SU-DHL-6 (cell line): Measurements from ENCODE around the gene RPLP1.

ENCODE experiments used
- H2AFZ ChIP-seq: fragments of 200-600 bp; sonication (generic); 2 replicates; pipeline ENCODE4 v1.6.1; 2014; ENCODE audit warnings: low read depth, mild to moderate bottlenecking, moderate library complexity, mixed read lengths, antibody characterized with exemption, low read length; ENCODE audit not compliant: severe bottlenecking
- H3F3A ChIP-seq: fragments of 200-600 bp; shearing (Covaris generic); 2 replicates; pipeline ENCODE4 v1.6.0; 2016; ENCODE audit warnings: antibody characterized with exemption, mild to moderate bottlenecking; ENCODE audit not compliant: insufficient read depth
- H3K27ac ChIP-seq: fragments of 200-600 bp; sonication (generic); 2 replicates; pipeline ENCODE4 v1.5.1; 2016; ENCODE audit warnings: low read depth, mild to moderate bottlenecking, low read length, moderate library complexity, mixed read lengths
- H3K27me3 ChIP-seq: fragments of 200-600 bp; sonication (generic), shearing (Covaris generic); 2 replicates; pipeline ENCODE4 v1.6.0; 2014; ENCODE audit warnings: mild to moderate bottlenecking, low read length
- H3K36me3 ChIP-seq: fragments of 200-600 bp; sonication (generic); 2 replicates; pipeline ENCODE4 v1.6.1; 2014; ENCODE audit warnings: mild to moderate bottlenecking, low read length, mixed read lengths
- H3K4me2 ChIP-seq: fragments of 300-600, 200-600 bp; shearing (Covaris generic), sonication (generic); 2 replicates; pipeline ENCODE4 v1.6.0; 2014; ENCODE audit warnings: low read length, low read depth, mild to moderate bottlenecking; ENCODE audit not compliant: poor library complexity, severe bottlenecking
- H3K4me3 ChIP-seq: fragments of 200-600 bp; sonication (generic); 2 replicates; pipeline ENCODE4 v1.5.1; 2014; ENCODE audit warnings: antibody characterized with exemption, low read length, mild to moderate bottlenecking, mixed read lengths; ENCODE audit not compliant: insufficient read depth, poor library complexity, severe bottlenecking
- H3K79me2 ChIP-seq: fragments of 200-600 bp; sonication (generic); 2 replicates; pipeline ENCODE4 v1.6.1; 2014; ENCODE audit warnings: mild to moderate bottlenecking, low read length, moderate library complexity; ENCODE audit not compliant: insufficient read depth
- H3K9ac ChIP-seq: fragments of 200-600 bp; sonication (generic); 2 replicates; pipeline ENCODE4 v1.7.0; 2014; ENCODE audit warnings: mild to moderate bottlenecking, low read length
- H3K9me2 ChIP-seq: fragments of 200-600 bp; sonication (generic); replicated peaks from 2 replicates; pipeline ENCODE4 v1.6.1; 2014; ENCODE audit warnings: low read length; ENCODE audit not compliant: insufficient read depth
- H3K9me3 ChIP-seq: fragments of 200-600 bp; sonication (generic); 2 replicates; pipeline ENCODE4 v1.6.1; 2014; ENCODE audit warnings: low read length, mixed read lengths; ENCODE audit not compliant: insufficient read depth
- H4K20me1 ChIP-seq: fragments of 200-600 bp; sonication (generic); 2 replicates; pipeline ENCODE4 v1.6.1; 2014; ENCODE audit warnings: low read depth, mild to moderate bottlenecking, antibody characterized with exemption, low read length, moderate library complexity, mixed read lengths
- CTCF ChIP-seq: fragments of 200-600 bp; sonication (generic); IDR thresholded peaks from one replicate; pipeline ENCODE4 v1.5.1; 2017; ENCODE audit warnings: antibody characterized with exemption, mild to moderate bottlenecking, low read length, moderate library complexity; ENCODE audit not compliant: insufficient read depth, poor library complexity, severe bottlenecking
- EZH2phosphoT487 ChIP-seq: fragments of 200-600 bp; sonication (generic), shearing (Covaris generic); conservative IDR thresholded peaks from 2 replicates; pipeline ENCODE4 v1.6.1; 2018; ENCODE audit warnings: mild to moderate bottlenecking, antibody characterized with exemption, low read length, moderate library complexity, mixed read lengths

The RPLP1 gene

DNA sequence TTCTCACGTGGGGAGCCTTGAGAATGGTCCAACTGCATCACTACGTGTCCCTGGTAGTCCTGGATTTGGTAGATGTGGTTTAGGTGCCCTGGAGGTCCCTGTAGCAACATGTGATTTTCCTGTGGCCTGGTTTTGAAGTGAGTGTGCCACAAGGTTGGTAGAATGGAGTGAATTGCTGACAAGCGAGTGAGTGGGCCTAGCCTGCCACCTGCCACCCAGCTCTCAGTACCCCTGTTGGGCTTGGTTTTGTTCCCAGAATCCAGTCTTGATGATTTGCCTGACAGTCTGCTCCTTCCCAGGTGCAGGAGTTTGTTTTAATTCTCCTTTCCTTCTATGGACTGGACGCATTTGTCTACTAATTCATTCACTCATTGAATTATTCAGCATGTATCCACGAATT lies 19.4 kb downstream of the RPLP1 start:
- Histone ChIP-seq H3K9me3 (no peaks in the 10 kb centered on the region), H3K27ac (no peak overlapping the region), H3K4me2 (no peak overlapping the region), H4K20me1 (no peaks in the 10 kb centered on the region), H3K79me2 (no peaks in the 10 kb centered on the region), H3K36me3 (no peaks in the 10 kb centered on the region), H3K9ac (no peak overlapping the region), H3K4me3 (no peak overlapping the region), H3K9me2 (no peaks in the 10 kb centered on the region), H2AFZ (no peak overlapping the region), H3K27me3 (no peaks in the 10 kb centered on the region), H3F3A (no peaks in the 10 kb centered on the region)
- TF ChIP-seq CTCF (no peak), EZH2phosphoT487 (no peak)

DNA sequence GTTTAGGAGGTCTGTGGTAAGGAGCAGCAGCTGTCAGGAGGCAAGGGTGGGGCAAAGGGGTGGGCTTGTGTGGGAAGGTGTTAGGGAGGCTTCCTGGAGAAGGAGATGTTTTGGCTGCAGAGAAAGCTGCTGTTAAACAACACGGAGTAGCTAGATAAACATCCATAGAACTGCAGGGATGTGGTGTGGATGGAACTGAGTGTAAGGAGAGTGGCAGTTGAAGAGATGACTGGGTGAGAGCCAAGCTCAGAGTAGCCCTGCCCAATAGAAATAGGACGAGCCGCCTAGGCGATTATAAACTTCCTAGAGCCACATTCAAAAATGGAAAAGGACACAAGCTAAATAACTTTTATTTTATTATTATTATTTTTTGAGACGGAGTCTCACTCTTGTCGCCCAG lies 19.9 kb downstream of the RPLP1 start:
- Histone ChIP-seq H3K9me3 (no peaks in the 10 kb centered on the region), H3K27me3 (no peaks in the 10 kb centered on the region), H3K9me2 (no peaks in the 10 kb centered on the region), H3K9ac (no peak overlapping the region), H3K4me3 (no peak overlapping the region), H3K36me3 (no peaks in the 10 kb centered on the region), H3K27ac (no peak overlapping the region), H4K20me1 (no peaks in the 10 kb centered on the region), H3F3A (no peaks in the 10 kb centered on the region), H3K4me2 (no peak overlapping the region), H2AFZ (no peak overlapping the region), H3K79me2 (no peaks in the 10 kb centered on the region)
- TF ChIP-seq CTCF (no peak), EZH2phosphoT487 (no peak)

GRCh38 chr15:69474291-69474690 lies 21.7 kb downstream of the RPLP1 start:
- Histone ChIP-seq H3K27me3 (no peaks in the 10 kb centered on the region), H3K79me2 (no peaks in the 10 kb centered on the region), H3K9me3 (no peaks in the 10 kb centered on the region), H3K4me3 (no peak overlapping the region), H3K36me3 (no peaks in the 10 kb centered on the region), H3K27ac (no peak overlapping the region), H4K20me1 (no peaks in the 10 kb centered on the region), H3K4me2 (no peak overlapping the region), H3K9me2 (no peaks in the 10 kb centered on the region), H2AFZ (no peak overlapping the region), H3K9ac (no peak overlapping the region), H3F3A (no peaks in the 10 kb centered on the region)
- no peak for TF ChIP-seq CTCF

GRCh38 chr15:69474846-69475455 lies 22.3 kb downstream of the RPLP1 start:
- Histone ChIP-seq H3K9me3 (no peaks in the 10 kb centered on the region), H3K27me3 (no peaks in the 10 kb centered on the region), H4K20me1 (no peaks in the 10 kb centered on the region), H3K9me2 (no peaks in the 10 kb centered on the region), H3K4me2 (no peak overlapping the region), H3K9ac (no peak overlapping the region), H3K36me3 (no peaks in the 10 kb centered on the region), H2AFZ (no peak overlapping the region), H3K79me2 (no peaks in the 10 kb centered on the region), H3K4me3 (no peak overlapping the region), H3K27ac (no peak overlapping the region), H3F3A (no peaks in the 10 kb centered on the region)
- TF ChIP-seq EZH2phosphoT487, result no peak
- no peak for TF ChIP-seq CTCF
